HG02678 (cell line): Measurements from ENCODE around the gene ESRRA.

Experiments used
- ATAC-seq: cut with Tn5 transposase; IDR thresholded peaks from one replicate; pipeline ENCODE4 v1.9.1; 2021; ENCODE audit warnings: mild to moderate bottlenecking, moderate library complexity; ENCODE audit not compliant: unreplicated experiment

The ESRRA gene

GRCh38 chr11:64305075-64305690 lies at the start of gene ESRRA:
ESRRA (plus strand) TSS chr11:64305524; CDS start chr11:64307180, 1,656 bp downstream.
- ATAC-seq: peak; percentile 70

- ATAC-seq: no peak
These were observed 49.0 kb upstream of the ESRRA start for GRCh38 chr11:64256300-64256699.

- no peak for ATAC-seq
These were observed 47.0 kb upstream of the ESRRA start for GRCh38 chr11:64258356-64258755.

GRCh38 chr11:64258946-64259532 lies 46.3 kb upstream of the ESRRA start:
- no peak for ATAC-seq

- ATAC-seq: no peak
These were observed 45.7 kb upstream of the ESRRA start for GRCh38 chr11:64259533-64260067.

GRCh38 chr11:64260147-64260708 lies 45.1 kb upstream of the ESRRA start:
- ATAC-seq: no peak

- ATAC-seq: no peak
These were observed 43.7 kb upstream of the ESRRA start for GRCh38 chr11:64261556-64262080.

GRCh38 chr11:64262271-64263002 lies 42.9 kb upstream of the ESRRA start:
- ATAC-seq: no peak

GRCh38 chr11:64263021-64263946 lies 42.0 kb upstream of the ESRRA start:
- no peak for ATAC-seq

- ATAC-seq: no peak
These were observed 41.4 kb upstream of the ESRRA start for GRCh38 chr11:64263947-64264317.

- no peak for ATAC-seq
These were observed 40.9 kb upstream of the ESRRA start for GRCh38 chr11:64264371-64264852.

GRCh38 chr11:64265176-64266160 lies 39.9 kb upstream of the ESRRA start:
- ATAC-seq: no peak

GRCh38 chr11:64266339-64266738 lies 39.0 kb upstream of the ESRRA start:
- ATAC-seq: no peak

- no peak for ATAC-seq
These were observed 37.9 kb upstream of the ESRRA start for GRCh38 chr11:64267207-64267945.

- no peak for ATAC-seq
These were observed 37.1 kb upstream of the ESRRA start for GRCh38 chr11:64268025-64268892.

- ATAC-seq: peak; percentile 6
These were observed 36.3 kb upstream of the ESRRA start for GRCh38 chr11:64268893-64269539.
